ENCODE measurements around the gene POLE.
A peak's percentile ranks its signal among the peaks of the same experiment; 100 is the strongest.
"Not testable (repeated sequence)": the region's sequence is repeated elsewhere in the genome, so short reads cannot be mapped to it uniquely, and the experiment has no call there.

POLE gene

GRCh38 chr12:132611620-132612019, 75.5 kb downstream of the POLE start:
- no peak for DNase-seq (ENCODE audit: low spot score)

DNA sequence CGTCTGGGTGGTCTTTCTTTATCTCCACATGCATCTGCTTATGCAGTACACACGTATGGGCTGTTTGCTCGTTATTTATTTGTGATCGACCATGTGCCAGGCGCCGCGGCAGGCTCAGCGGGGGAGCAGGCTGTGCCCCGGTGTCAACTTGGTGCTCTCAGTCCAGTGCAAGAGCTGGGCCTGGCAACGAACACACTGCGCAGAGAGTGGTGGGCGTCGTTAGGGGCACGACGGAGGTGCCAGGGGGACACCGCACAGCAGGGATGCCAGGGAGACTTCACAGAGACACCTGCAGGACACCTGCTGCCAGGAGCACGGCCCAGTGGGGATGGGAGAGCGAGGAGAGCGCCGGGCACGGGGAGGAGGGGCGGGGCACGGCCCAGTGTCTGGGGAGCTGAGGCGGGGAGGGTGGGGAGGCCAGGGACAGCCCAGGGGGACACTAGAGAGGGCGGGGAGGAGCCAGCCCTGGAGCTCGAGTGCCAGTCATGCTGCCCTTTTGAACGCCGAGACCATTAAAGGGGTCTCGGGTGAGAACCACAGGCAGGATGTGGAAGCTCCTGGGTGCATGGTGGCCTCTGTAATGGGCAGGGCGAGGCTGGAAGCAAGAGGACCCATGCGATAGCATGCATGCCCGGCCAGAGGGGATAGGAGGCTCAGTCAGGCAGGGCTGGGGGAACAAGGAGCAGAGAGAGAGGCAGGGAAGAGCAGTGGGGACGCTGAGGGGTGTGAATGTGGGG, 76.1 kb downstream of the POLE start:
- no peak for DNase-seq (ENCODE audit: low spot score)

- DNase-seq (ENCODE audit: low spot score) = peak; percentile 90
Measured at GRCh38 chr12:132610051-132610759, 76.9 kb downstream of the POLE start, which contains the start of gene LRCOL1. TSS of gene LRCOL1 (minus strand) at chr12:132610582. CDS start at chr12:132606251, 4,331 bp downstream.

GRCh38 chr12:132608231-132609171, 78.6 kb downstream of the POLE start:
- no peak for DNase-seq (ENCODE audit: low spot score)

DNA sequence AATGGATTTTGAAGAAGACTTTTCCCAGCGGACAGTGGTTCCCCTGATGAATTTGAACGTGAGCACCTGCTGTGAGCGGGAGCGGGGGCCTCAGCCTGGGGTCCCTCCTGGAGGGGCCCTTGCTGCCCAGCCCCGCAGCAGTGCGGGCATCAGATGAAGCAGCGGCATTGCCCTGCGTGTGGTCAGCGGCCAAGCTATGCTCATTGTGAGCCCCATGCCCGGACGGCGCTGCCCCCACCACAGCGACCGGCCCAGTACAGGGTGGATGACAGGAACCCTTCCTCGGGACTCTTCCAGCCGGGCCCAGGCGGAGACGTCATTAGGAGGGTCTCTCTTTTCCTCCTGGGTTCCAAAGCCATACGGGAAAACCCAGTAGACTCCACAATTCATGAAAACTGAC, 80.2 kb downstream of the POLE start:
- DNase-seq (ENCODE audit: low spot score) = no peak

DNA sequence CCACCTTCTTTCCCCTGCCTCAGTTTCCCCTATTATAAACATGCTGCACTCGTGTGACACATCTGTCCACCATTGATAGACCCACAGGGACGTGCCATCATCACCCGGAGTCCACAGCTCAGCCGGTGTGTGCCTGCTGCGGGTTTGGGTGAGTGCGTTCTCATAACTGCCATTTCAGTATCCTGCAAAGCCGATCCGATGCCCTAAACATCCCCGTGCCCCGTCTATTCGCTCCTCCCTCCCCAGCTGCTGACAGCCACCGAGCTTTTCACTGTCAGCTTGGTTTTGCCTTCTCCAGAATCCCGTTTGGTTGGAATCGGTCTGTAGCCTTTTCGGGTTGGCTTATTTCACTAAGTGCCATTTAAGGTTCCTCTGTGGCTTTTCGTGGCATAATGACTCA, 80.7 kb downstream of the POLE start:
- no peak for DNase-seq (ENCODE audit: low spot score)

GRCh38 chr12:132605892-132606291, 81.2 kb downstream of the POLE start:
- DNase-seq (ENCODE audit: low spot score) = no peak

- no peak for DNase-seq (ENCODE audit: low spot score)
Measured at GRCh38 chr12:132604668-132605441, 82.3 kb downstream of the POLE start.

- DNase-seq (ENCODE audit: low spot score) = no peak
Measured at GRCh38 chr12:132604151-132604618, 83.0 kb downstream of the POLE start.

DNA sequence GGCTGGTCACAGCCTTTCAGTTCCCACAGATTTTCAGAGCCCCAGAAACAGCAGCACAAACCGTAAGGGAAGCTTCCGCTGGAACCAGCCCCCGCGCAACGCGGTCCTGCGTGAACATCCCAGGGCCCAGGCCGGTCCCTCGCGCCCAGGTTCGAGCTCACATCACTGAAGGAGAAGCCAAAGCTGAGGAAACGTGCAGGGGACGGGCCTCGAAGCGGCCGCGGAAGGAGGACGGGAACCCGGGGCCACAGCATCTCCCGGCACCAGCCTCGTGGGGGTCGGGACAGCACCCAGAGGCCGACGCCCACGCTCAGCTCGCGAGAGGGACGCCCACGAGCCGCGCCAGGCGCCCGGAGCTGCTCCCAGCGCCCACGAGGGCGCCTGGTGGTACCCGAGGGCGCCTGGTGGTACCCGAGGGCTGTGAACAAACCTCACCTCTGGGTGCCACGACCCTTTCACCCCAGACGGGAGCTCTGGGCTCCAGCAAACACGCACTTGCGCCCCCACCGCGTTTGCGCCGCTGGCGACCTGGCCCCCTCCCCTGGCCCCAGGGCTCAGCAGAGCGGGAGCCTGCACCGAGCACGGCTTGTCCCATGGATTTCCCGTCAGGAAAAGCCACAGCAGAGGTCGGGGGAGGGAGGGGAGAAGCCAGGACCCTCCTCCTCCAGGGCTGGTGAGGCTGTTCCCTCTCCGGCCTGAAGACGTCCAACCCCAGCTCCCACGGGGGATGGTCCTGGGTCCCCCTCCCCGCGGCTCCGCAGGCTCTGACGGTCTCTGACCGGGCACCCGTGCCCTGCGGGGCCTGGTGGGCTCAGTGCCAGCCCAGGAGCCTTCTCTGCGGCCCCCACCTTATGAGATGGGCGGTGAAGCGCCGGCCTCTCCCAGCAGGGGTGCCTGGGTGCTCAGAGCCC, 83.6 kb downstream of the POLE start:
- no peak for DNase-seq (ENCODE audit: low spot score)

- no peak for DNase-seq (ENCODE audit: low spot score)
Measured at GRCh38 chr12:132602572-132603239, 84.4 kb downstream of the POLE start.

GRCh38 chr12:132601171-132601883, 85.8 kb downstream of the POLE start:
- DNase-seq (ENCODE audit: low spot score) = no peak

DNA sequence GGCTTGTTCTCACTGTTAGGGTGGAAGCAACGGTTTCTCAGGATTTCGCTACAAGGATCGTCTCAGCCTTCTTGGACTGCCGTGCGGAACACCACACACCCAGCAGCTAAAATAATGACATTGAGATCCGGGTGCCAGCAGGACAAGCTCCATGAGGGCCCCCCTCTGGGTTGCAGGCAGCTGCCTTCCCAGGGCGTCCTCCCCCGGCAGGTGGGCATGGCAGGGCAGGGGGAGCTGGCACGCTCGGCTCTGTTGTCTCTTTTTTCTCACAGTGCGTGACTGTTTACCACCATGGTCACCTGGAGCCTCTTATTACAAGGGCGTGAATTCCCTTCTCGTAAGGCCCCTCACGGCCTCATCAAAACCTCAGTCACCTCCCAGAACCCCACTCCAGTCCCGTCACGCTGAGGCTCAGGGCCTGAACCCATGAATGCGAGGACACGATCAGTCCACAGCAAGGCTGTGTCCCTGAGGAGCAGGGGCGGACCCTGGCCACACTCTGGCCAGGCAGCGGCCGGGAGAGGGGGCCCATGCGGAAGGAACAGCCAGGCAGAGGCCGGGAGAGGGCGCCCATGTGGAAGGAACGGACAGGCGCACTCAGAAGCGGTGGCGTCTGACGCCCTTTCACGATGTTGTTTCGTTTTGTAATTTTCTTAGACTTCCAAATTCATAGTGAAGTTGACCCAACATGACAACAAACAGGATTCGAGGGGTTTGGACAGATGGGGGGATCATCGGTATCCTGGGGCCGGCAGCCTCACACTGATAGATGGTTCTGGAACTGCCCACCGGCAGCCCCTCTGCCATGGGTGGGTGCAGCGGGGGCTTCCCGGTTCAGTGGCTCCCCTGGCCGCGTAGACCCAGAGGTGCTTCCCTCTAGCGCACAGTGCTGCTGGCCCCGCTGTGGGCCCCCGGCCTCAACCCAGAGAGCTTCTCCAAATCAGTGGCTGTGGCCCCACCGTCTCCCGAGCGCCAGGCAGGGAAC, 86.8 kb downstream of the POLE start:
- DNase-seq (ENCODE audit: low spot score) = peak; percentile 92

DNA sequence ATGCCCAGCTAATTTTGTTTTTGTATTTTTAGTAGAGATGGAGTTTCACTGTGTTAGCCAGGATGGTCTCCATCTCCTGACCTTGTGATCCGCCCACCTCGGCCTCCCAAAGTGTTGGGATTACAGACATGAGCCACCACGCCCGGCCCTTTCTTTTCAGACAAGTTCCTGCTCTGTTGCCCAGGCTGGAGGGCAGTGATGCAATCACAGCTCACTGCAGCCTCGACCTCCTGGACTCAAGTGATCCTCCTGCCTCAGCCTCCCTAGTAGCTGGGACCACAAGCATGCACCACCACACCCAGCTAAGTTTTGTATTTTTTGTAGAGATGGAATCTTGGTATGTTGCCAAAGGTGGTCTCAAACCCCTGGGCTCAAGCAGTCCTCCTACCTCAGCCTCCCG, 87.6 kb downstream of the POLE start:
- not testable (repeated sequence) for DNase-seq (ENCODE audit: low spot score)

GRCh38 chr12:132597333-132598316, 89.5 kb downstream of the POLE start:
- no peak for DNase-seq (ENCODE audit: low spot score)

GRCh38 chr12:132596016-132596415, 91.1 kb downstream of the POLE start:
- DNase-seq (ENCODE audit: low spot score) = no peak

GRCh38 chr12:132595183-132595582, 92.0 kb downstream of the POLE start:
- DNase-seq (ENCODE audit: low spot score) = no peak
